NCI-H446 treated with DMSO at 0.1 percent for 48 hours (cell line): Measurements from ENCODE around the gene SKAP2.

Experiments used
- DNase-seq: peaks from one replicate; lab custom pipeline; 2025; lab: John Stamatoyannopoulos, UW

Gene SKAP2

DNA sequence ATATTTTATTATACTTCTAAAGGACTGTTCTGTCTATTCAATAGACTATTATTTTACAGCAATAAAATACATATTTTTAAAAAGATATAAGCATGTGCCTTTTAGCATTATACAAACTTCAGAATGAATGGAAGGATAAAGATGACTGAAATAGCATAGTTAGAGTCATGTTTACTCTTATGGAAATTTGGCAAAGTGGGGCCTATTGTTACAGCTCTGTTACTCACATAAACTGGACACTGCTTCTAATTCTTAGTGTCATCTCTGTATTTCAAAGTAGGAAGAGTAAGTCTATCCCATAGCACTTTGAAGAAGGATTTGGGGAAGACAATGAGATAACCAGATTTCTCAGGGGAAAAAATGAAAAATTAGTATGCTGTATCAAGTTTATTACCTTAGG, 168.2 kb downstream of the SKAP2 start:
- DNase-seq: no peak

GRCh38 chr7:26694713-26695112, 169.7 kb downstream of the SKAP2 start:
- no peak for DNase-seq

GRCh38 chr7:26694141-26694540, 170.2 kb downstream of the SKAP2 start:
- DNase-seq: peak; percentile 72

DNA sequence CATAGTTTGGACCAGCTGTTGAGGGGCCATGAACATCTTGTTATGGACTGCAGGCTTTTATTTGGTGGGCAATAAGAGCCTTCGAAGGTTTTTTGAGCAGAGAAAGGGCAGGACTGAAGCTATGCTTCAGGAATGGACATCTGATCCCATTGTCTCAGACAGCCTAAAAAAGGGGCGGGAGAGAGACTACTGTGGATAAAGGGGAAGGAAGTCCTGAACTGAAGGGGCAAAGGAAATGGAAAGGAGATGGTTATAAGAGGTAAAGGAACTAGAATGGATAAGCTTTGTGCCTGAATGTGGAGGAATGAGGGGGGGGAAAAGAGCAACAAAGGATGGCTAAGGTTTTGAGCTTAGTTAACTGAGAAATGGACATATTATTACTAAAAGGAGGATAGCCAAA, 172.5 kb downstream of the SKAP2 start:
- DNase-seq: no peak

GRCh38 chr7:26691406-26691805, 173.0 kb downstream of the SKAP2 start:
- DNase-seq: no peak

DNA sequence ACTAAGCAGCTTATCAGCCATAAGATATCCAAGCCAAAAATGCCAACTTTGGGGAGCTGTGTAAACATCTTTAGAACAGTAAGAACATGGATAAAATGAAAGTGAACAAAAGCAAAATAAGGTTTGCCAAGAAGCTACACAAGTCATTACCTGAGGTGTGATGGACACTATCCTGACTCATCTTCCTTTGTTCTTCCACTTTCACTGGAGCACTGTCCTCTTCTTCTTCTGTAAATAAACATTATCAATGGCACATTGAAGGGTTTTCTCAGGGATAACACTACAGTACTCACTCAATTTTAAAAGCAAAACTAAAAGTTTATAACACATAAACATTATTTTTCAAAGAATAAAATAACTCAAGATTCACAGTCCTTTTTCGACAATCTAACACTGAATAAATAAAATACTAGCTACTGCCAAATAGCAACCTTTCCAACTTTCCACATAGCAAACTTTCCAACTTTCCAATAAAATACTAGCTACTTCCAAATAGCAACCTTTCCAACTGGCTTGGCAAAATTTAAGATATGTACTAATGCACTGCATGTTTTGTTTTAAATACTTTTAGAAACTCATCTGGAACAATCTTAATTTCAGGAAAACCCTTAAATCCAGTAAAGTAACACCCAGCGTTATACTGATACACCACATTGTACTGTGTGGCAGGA, 174.1 kb downstream of the SKAP2 start:
- no peak for DNase-seq

DNA sequence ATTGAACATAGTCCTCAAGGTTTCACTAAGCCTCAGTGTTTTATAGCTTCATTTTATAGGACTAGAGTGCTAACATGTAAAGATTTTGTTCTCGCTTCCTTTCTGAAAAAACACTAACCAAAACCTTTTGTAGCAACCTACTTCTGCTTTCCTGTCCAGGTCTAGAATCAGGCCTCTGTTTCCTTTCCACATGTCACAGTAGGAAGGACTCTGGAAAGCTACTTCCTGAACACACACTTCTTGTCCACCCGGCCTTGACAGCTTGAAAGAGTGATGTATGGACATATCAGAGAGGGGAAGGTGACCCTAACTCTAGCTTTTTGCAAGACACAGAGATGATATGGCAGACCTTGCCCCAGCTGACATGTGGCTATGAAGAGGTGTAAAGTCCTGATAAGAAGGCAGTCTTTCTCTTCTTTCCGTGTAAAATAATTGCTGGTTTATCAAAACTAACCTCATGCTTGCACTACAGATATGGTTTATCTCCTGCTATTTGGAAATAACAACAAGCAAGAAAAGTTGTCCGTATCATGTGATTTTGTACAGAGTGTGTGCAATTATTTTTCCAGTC, 175.4 kb downstream of the SKAP2 start:
- DNase-seq: no peak

- no peak for DNase-seq
Measured at GRCh38 chr7:26688388-26688787, 176.0 kb downstream of the SKAP2 start.

GRCh38 chr7:26687032-26687431, 177.4 kb downstream of the SKAP2 start:
- no peak for DNase-seq

GRCh38 chr7:26686448-26686981, 177.9 kb downstream of the SKAP2 start:
- DNase-seq: peak; percentile 76

DNA sequence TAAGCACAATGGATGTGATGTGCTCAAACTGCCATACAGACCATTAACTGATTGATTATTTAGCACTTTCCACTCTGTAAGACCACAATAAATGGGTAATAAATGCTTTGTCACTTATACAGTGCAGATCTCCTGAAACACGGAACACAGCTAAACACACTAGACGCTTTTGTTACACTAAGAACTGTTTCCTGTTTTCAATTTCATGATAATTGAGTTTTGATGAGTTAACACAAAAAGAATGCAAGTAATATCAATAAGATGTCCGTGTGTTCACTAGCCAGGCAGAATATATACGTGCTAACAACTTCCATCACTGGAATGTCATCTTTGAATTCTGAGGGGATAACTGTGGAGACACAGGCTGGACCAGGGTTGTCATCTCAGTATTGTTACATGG, 178.8 kb downstream of the SKAP2 start:
- DNase-seq: no peak

GRCh38 chr7:26684447-26684846, 179.9 kb downstream of the SKAP2 start:
- DNase-seq: no peak

- DNase-seq: no peak
Measured at GRCh38 chr7:26683277-26683676, 181.1 kb downstream of the SKAP2 start.

DNA sequence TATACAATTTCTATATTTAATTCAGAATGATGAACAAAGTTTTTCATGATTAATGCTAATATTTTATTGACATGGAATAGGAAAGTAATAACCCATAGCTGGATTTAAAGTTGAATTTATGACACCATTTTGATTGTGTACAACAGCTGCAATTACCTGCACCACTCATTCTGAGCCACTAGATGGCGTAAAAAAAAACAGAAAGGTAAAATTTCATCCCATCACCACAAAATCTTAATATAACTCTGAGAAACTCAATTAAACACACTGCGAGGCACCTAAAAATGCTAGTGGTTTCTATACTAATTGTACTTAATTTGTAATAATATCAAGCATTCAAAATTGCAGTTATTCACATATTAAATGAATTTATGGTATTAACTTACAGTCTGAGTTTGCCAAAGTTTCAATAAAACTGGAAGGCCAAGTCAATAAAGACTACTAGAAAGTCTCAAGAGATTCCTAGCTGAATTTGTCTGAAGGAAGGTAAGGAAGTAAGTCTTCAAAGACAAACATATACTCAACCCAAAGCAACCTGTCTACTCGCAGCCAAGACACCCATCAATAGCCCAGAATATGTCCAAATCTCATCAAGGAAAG, 182.5 kb downstream of the SKAP2 start:
- peak; percentile 27 for DNase-seq

GRCh38 chr7:26680587-26680986, 183.8 kb downstream of the SKAP2 start:
- no peak for DNase-seq

DNA sequence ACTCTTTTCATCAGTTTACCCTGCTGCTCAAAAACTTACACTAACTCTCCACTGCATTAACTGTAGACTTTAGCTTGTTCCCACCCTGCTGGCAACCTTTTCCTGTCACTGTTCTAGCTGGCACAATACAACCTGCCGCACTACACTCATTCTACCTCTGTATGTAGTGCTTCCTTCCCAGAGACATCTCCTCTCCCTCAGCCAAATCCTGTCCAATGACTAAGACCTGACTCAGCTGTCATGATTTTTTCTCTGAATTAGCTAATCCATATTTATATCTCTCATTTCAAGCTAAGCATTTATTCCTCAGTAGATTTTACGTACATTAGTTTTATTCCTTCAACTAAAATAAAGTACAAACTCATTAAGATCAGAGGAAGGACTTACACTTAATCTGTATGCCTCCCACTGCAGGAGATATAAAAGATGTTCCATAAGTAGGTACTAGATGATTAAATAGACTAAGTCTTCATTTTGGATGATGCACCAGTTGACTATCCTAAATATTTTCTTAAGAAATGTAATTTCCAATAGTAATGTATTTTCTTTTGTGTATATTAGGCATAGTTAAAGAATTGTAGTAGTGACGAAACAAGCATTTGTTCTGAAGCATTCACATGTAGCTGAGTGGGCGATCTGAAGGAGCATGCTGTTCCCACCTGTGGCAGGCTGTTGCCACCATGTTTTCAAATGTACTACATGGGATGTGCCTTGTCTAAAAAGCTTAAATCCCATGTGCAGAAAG, 189.1 kb downstream of the SKAP2 start:
- no peak for DNase-seq

DNA sequence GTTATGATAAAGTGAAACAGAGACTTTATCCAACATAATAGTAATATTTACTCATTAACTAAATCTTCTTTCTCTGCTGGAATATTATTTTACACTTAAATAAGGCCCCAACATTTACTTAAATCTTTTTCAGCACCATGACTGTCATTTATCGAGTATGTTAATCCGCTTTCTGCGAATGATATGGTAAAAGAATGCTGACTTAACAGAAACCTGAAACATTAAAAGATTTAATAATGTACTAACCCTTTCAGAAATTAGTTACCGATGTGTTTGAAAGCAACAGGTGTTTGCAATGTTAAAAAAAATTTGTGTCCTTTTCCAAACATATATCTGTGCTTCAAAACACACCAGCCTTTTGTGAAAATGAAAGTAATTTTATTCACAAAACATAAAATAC, 190.5 kb downstream of the SKAP2 start:
- DNase-seq: no peak

- DNase-seq: no peak
Measured at GRCh38 chr7:26673271-26673670, 191.1 kb downstream of the SKAP2 start.

DNA sequence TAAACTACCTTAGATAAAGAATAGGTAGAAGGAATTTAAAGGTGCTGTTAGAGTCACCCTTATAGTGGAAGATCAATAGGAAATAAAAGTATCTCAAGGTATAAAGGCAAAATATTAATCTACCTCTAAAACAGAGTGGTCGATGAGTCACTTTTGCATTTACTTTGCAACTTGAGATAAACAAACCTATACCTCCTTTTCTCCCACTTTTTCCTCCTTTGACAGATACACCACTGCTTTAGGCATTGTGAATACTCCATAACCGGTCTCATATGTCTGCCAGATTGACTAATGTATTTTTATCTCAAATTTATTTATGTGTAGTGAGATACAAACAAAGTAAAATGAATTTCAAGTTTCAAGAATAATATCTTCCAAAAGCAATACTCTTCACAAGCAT, 193.5 kb downstream of the SKAP2 start:
- DNase-seq: no peak

DNA sequence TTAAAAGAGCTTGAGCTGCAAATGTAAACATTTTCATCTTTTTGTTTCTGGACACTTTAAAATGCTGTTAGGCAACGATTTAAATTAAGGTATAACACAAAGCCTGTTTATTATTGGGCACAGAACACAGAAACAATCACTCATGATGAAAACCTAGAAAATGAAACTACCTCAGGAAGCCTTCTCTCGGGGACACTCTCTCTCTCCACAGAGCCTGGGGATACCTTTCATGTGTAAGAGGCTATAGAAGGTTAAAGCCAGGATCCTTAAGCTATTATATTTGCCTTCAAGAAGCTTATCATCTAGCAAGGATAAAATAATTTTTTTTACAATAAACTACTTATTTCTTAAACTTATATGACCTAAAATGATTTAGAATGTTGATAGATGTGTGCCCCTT, 194.1 kb downstream of the SKAP2 start:
- no peak for DNase-seq

DNA sequence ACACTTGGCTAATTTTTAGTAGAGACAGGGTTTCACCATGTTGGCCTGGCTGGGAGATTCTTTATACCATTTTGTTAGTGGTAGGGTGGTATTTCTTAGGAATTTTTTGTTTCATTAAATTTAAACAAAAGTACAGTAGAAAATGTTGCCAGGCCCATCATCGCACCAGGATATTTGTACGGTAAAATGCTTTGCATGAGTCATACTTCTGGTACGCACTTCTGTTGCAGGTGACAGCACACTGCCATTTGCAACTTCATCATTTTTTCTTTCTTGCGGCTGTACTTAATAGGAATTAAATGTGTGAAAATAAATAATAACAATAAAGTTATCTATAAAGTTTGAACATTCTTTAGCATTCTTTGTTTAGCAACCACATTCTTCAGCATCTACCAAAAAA, 195.6 kb downstream of the SKAP2 start:
- DNase-seq: no peak

DNA sequence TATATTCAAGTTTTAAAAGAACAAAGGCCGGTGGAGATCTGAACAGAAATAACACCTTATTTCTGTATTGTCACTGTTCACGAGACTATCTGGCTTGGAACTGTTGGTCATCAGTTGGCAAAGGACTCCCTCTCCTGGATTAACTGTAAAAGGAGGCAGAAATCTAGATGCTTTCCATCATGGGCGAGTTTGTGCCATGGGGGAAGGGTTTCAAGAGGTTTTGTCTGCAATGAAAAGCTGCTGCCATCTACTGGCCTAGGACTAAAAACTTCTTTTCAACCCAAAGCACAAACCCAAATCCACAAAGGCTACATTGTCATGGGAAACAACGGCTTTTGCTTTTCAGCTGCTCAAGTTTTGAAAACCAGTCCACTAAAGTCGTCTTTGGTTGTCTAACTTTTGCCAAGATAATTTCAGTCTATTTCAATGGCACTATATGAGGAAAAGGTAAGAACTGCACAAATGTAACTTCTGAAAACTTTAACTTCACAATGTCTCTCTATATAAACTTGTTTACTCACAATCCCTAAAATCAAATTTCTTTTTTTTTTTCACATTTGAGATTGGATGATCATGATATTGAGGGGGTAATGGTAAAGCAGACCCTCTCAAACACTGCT, 196.8 kb downstream of the SKAP2 start:
- peak; percentile 94 for DNase-seq
